H1 (cell line): ENCODE results near the gene INPP5K. TPM values are rescaled to one million over a fixed set of nuclear protein-coding genes. Genes with fewer than 3 reads are reported as not detected.

Source experiments
- CTCF ChIA-PET: fragments of 300-600 bp; sonication (Branson Sonifier 250); formaldehyde crosslinking; loops from one replicate; lab custom pipeline; 2021; ENCODE audit not compliant: partially characterized antibody; lab: Charles Lee
- POLR2A ChIA-PET: fragments of 300-600 bp; sonication (Branson Sonifier 250); formaldehyde crosslinking; loops from one replicate; lab custom pipeline; 2021; ENCODE audit warnings: inconsistent platforms; ENCODE audit not compliant: partially characterized antibody; lab: Charles Lee
- DNase-seq, 2 experiments: peaks; one replicate each; pipeline versions ENCODE4 v3.0.0 to v3.0.0-alpha.2; 2010 to 2022; ENCODE audit warnings: low spot score in 2 of 2, low read depth in 1 of 2, mixed read lengths in 1 of 2
- FAIRE-seq: peaks from 2 replicates; lab custom pipeline; 2011; peaks lifted over from hg19 to GRCh38; lab: Jason Lieb, UNC
- H2AFZ ChIP-seq: 2 replicates; pipeline ENCODE4 v1.8.1; 2012; ENCODE audit warnings: low read length, inconsistent platforms
- H2AK5ac ChIP-seq: 2 replicates; pipeline ENCODE4 v1.6.1; 2013; ENCODE audit warnings: low read depth, low read length
- H2BK120ac ChIP-seq: replicated peaks from 2 replicates; pipeline ENCODE3; 2013; ENCODE audit warnings: low read depth, low read length, inconsistent platforms
- H2BK12ac ChIP-seq: 2 replicates; pipeline ENCODE4 v1.6.1; 2013; ENCODE audit warnings: low read depth, low read length
- H2BK15ac ChIP-seq: 2 replicates; pipeline ENCODE4 v1.6.1; 2013; ENCODE audit warnings: low read length
- H2BK20ac ChIP-seq: 2 replicates; pipeline ENCODE4 v1.6.1; 2013; ENCODE audit warnings: low read length
- H2BK5ac ChIP-seq: 2 replicates; pipeline ENCODE4 v1.6.1; 2013; ENCODE audit warnings: low read depth, low read length
- H3K14ac ChIP-seq: 2 replicates; pipeline ENCODE4 v1.6.1; 2013; ENCODE audit warnings: inconsistent platforms; ENCODE audit not compliant: insufficient read length
- H3K18ac ChIP-seq: 2 replicates; pipeline ENCODE4 v1.6.1; 2013; ENCODE audit warnings: low read length; ENCODE audit errors: extremely low read depth
- H3K23ac ChIP-seq: 2 replicates; pipeline ENCODE4 v1.6.1; 2013; ENCODE audit warnings: inconsistent platforms; ENCODE audit not compliant: insufficient read length
- H3K23me2 ChIP-seq: 2 replicates; pipeline ENCODE4 v1.6.1; 2013; ENCODE audit warnings: low read depth, low read length
- H3K27ac ChIP-seq: 2 replicates; pipeline ENCODE4 v1.6.1; 2011; ENCODE audit warnings: low read depth, low read length, inconsistent platforms
- H3K27me3 ChIP-seq, 4 experiments: replicated peaks in 1 of 4; 1 replicate in 1 of 4; 2 replicates in 3 of 4; pipeline versions ENCODE4 v1.6.1 to v1.8.1; 2011 to 2013; ENCODE audit warnings: low read length in 3 of 4, mild to moderate bottlenecking in 3 of 4, inconsistent platforms in 2 of 4, mixed read lengths in 2 of 4, moderate library complexity in 1 of 4; ENCODE audit not compliant: control insufficient read depth in 3 of 4, insufficient read depth in 3 of 4; ENCODE audit errors: extremely low read depth in 1 of 4
- H3K36me3 ChIP-seq, 4 experiments: 2 replicates each; pipeline versions ENCODE4 v1.6.1 to v1.8.1; 2011 to 2013; ENCODE audit warnings: mild to moderate bottlenecking in 4 of 4, low read length in 3 of 4, moderate library complexity in 2 of 4, control low read depth in 1 of 4, inconsistent platforms in 1 of 4; ENCODE audit not compliant: insufficient read depth in 4 of 4, control insufficient read depth in 2 of 4
- H3K4ac ChIP-seq: replicated peaks from 2 replicates; pipeline ENCODE3; 2013; ENCODE audit warnings: low read length, low read depth, mixed read lengths, inconsistent platforms; ENCODE audit not compliant: insufficient read length
- H3K4me1 ChIP-seq, 4 experiments: replicated peaks in 1 of 4; 1 replicate in 1 of 4; 2 replicates in 3 of 4; pipeline versions ENCODE4 v1.6.1 to v1.8.1; 2011 to 2013; ENCODE audit warnings: low read length in 3 of 4, inconsistent platforms in 2 of 4, mixed read lengths in 1 of 4; ENCODE audit not compliant: insufficient read depth in 4 of 4, control insufficient read depth in 3 of 4
- H3K4me2 ChIP-seq, 2 experiments: 2 replicates each; pipeline versions ENCODE4 v1.6.1 to v1.8.1; 2011 to 2013; ENCODE audit warnings: low read depth in 2 of 2, low read length in 2 of 2, control low read depth in 1 of 2, inconsistent platforms in 1 of 2, mild to moderate bottlenecking in 1 of 2; ENCODE audit not compliant: insufficient read depth in 1 of 2
- H3K4me3 ChIP-seq, 4 experiments: fragments of 200-600, 300-600 bp in 1 of 4; sonication (generic), shearing (Covaris generic), sonication (Bioruptor Twin) in 1 of 4; 2 replicates each; pipeline versions ENCODE4 v1.5.1 to v1.8.1; 2011 to 2016; ENCODE audit warnings: low read length in 4 of 4, low read depth in 3 of 4, control low read depth in 2 of 4, inconsistent platforms in 2 of 4, mild to moderate bottlenecking in 2 of 4, mixed read lengths in 1 of 4, moderate library complexity in 1 of 4; ENCODE audit not compliant: insufficient read depth in 2 of 4; ENCODE audit errors: extremely low read depth in 1 of 4
- H3K56ac ChIP-seq: replicated peaks from 2 replicates; pipeline ENCODE3; 2013; ENCODE audit warnings: low read depth, mild to moderate bottlenecking, mixed read lengths, low read length, inconsistent platforms; ENCODE audit not compliant: insufficient read length
- H3K79me1 ChIP-seq: 2 replicates; pipeline ENCODE4 v1.6.1; 2013; ENCODE audit warnings: low read depth, low read length, control low read depth
- H3K79me2 ChIP-seq, 2 experiments: 2 replicates each; pipeline versions ENCODE4 v1.6.1 to v1.8.1; 2012 to 2013; ENCODE audit warnings: low read length in 2 of 2, mild to moderate bottlenecking in 2 of 2, inconsistent platforms in 1 of 2; ENCODE audit not compliant: insufficient read depth in 2 of 2, control insufficient read depth in 1 of 2
- H3K9ac ChIP-seq, 4 experiments: replicated peaks in 1 of 4; 1 replicate in 1 of 4; 2 replicates in 3 of 4; pipeline versions ENCODE4 v1.6.1 to v1.8.1; 2011 to 2013; ENCODE audit warnings: low read depth in 3 of 4, low read length in 3 of 4, control low read depth in 2 of 4, mild to moderate bottlenecking in 2 of 4, moderate library complexity in 2 of 4, inconsistent platforms in 1 of 4; ENCODE audit errors: extremely low read depth in 1 of 4
- H3K9me3 ChIP-seq, 2 experiments: 2 replicates each; pipeline versions ENCODE4 v1.6.1 to v1.8.1; 2012 to 2013; ENCODE audit warnings: mild to moderate bottlenecking in 2 of 2, moderate library complexity in 2 of 2, control low read depth in 1 of 2, inconsistent platforms in 1 of 2, low read depth in 1 of 2, low read length in 1 of 2, mixed read lengths in 1 of 2; ENCODE audit not compliant: insufficient read depth in 2 of 2
- H4K20me1 ChIP-seq, 2 experiments: replicated peaks in 1 of 2; 2 replicates each; pipeline versions ENCODE3 to v1.8.1; 2011 to 2013; ENCODE audit warnings: inconsistent platforms in 2 of 2, low read length in 2 of 2, mild to moderate bottlenecking in 1 of 2; ENCODE audit not compliant: insufficient read depth in 2 of 2, control insufficient read depth in 1 of 2
- H4K5ac ChIP-seq: 2 replicates; pipeline ENCODE4 v1.6.1; 2013; ENCODE audit warnings: low read length, low read depth, mixed read lengths, inconsistent platforms; ENCODE audit not compliant: insufficient read length
- H4K8ac ChIP-seq: 2 replicates; pipeline ENCODE4 v1.8.0; 2013; ENCODE audit warnings: mild to moderate bottlenecking, moderate library complexity, low read length, inconsistent platforms; ENCODE audit not compliant: insufficient read depth; ENCODE audit errors: extremely low read depth
- H4K91ac ChIP-seq: replicated peaks from 2 replicates; pipeline ENCODE3; 2013; ENCODE audit warnings: low read length, mixed read lengths, inconsistent platforms; ENCODE audit not compliant: insufficient read length
- BRCA1 ChIP-seq: IDR thresholded peaks from 2 replicates; pipeline ENCODE4 v1.6.1; 2012; ENCODE audit warnings: low read depth, low read length, improper control_type of control experiment
- CHD1 ChIP-seq: IDR thresholded peaks from 2 replicates; pipeline ENCODE4 v1.6.1; 2012; ENCODE audit warnings: low read depth, low read length, improper control_type of control experiment
- E2F6 ChIP-seq: IDR thresholded peaks from 2 replicates; pipeline ENCODE4 v1.6.1; 2012; ENCODE audit warnings: inconsistent platforms
- EP300 ChIP-seq, 2 experiments: IDR thresholded peaks; 1 replicate in 1 of 2; 2 replicates in 1 of 2; pipeline ENCODE4 v1.6.1; 2011 to 2012; ENCODE audit warnings: low read depth in 2 of 2, low read length in 2 of 2, mild to moderate bottlenecking in 2 of 2, borderline replicate concordance in 1 of 2, inconsistent platforms in 1 of 2, moderate library complexity in 1 of 2
- EZH2 ChIP-seq: fragments of 200-600 bp; sonication (generic); IDR thresholded peaks from 2 replicates; pipeline ENCODE4 v1.7.1; 2012; ENCODE audit warnings: low read depth, mild to moderate bottlenecking, moderate library complexity, low read length, inconsistent platforms; ENCODE audit not compliant: severe bottlenecking
- FOSL1 ChIP-seq: IDR thresholded peaks from 2 replicates; pipeline ENCODE4 v1.6.1; 2011; ENCODE audit warnings: mild to moderate bottlenecking, low read depth, low read length, moderate library complexity; ENCODE audit not compliant: insufficient read depth
- GABPA ChIP-seq: IDR thresholded peaks from 2 replicates; pipeline ENCODE4 v1.6.1; 2011; ENCODE audit warnings: mild to moderate bottlenecking, low read length, moderate library complexity, borderline replicate concordance; ENCODE audit not compliant: insufficient read depth
- KDM4A ChIP-seq: IDR thresholded peaks from one replicate; pipeline ENCODE4 v1.7.1; 2012; ENCODE audit warnings: low read depth, mild to moderate bottlenecking, moderate library complexity, low read length, inconsistent platforms; ENCODE audit not compliant: severe bottlenecking
- RFX5 ChIP-seq: IDR thresholded peaks from 2 replicates; pipeline ENCODE4 v1.6.1; 2011; ENCODE audit warnings: low read depth, low read length, improper control_type of control experiment, borderline replicate concordance
- SIRT6 ChIP-seq: IDR thresholded peaks from one replicate; pipeline ENCODE4 v1.7.1; 2012; ENCODE audit warnings: low read length, inconsistent platforms
- SP1 ChIP-seq: IDR thresholded peaks from 2 replicates; pipeline ENCODE4 v1.6.1; 2011; ENCODE audit warnings: low read depth, low read length
- TAF1 ChIP-seq: IDR thresholded peaks from 2 replicates; pipeline ENCODE4 v1.6.1; 2011; ENCODE audit warnings: mild to moderate bottlenecking, low read depth, low read length
- TCF12 ChIP-seq: IDR thresholded peaks from 2 replicates; pipeline ENCODE4 v1.6.1; 2011; ENCODE audit warnings: low read depth, mild to moderate bottlenecking, low read length
- WGBS, 2 experiments: shearing (Covaris generic) in 1 of 2; methylation state at CpG; one replicate each; pipeline versions ENCODE4 v1.1.6 to v1.1.7; 2013 to 2015; ENCODE audit warnings: low lambda C conversion rate in 2 of 2, mixed read lengths in 2 of 2, inconsistent platforms in 1 of 2, low coverage in 1 of 2, missing lambda C conversion rate in 1 of 2; ENCODE audit not compliant: insufficient replicate concordance in 2 of 2, insufficient coverage in 1 of 2, insufficient read length in 1 of 2; ENCODE audit errors: extremely low coverage in 1 of 2, missing lambda C conversion rate in 1 of 2; 5-methylcytosine and 5-hydroxymethylcytosine counted together
- polyA plus RNA-seq, 7 experiments: library from polyadenylated mRNA; depleted of rRNA in 3 of 7; stranded (reverse) in 5 of 7; unstranded in 2 of 7; fragments of >200 nt in 5 of 7; fragments of 200-250 nt in 2 of 7; gene quantifications; 1 replicate in 5 of 7; 2 replicates in 1 of 7; 4 replicates in 1 of 7; pipeline versions ENCODE4 v1.2.1 to v1.2.3, GENCODE V29; 2011 to 2013; ENCODE audit warnings: missing spikeins in 2 of 7, mixed read lengths in 2 of 7
- total RNA-seq: library from RNA; stranded (reverse); fragmentation: NEBNext Ultra II Directional; extraction: Animal tissue kit (Norgen Biotek cat#: 25700); gene quantifications from 2 replicates; pipeline ENCODE4 v1.2.1, GENCODE V29; 2021

INPP5K gene
- total and polyA plus RNA-seq, 2 of the 8 experiments (the other 6 are each of a cell fraction or from before 2014, with no cell fraction given), result 21.0 to 24.1 TPM

GRCh38 chr17:1460233-1460632 is 56.2 kb downstream of the INPP5K start:
- DNase-seq (no peak), FAIRE-seq (no peak)
- Histone ChIP-seq H3K27ac (no peak overlapping the region), H3K27me3 (no peaks in the 10 kb centered on the region), H3K4me2 (no peak overlapping the region), H3K18ac (no peak overlapping the region), H3K23ac (no peak overlapping the region), H4K5ac (no peak overlapping the region), H2BK12ac (no peak overlapping the region), H2BK15ac (no peak overlapping the region), H2AFZ (no peak overlapping the region), H3K4ac (no peak overlapping the region), H4K91ac (no peak overlapping the region), H2BK5ac (no peak overlapping the region), H2BK120ac (no peak overlapping the region), H3K79me1 (no peaks in the 10 kb centered on the region; the same call in 1 of the 2 replicates), H4K20me1 (no peaks in the 10 kb centered on the region), H3K9me3 (no peaks in the 10 kb centered on the region), H3K56ac (no peak overlapping the region), H3K23me2 (peaks cover 2% of the 10 kb centered on the region; the same call in 1 of the 2 replicates), H3K79me2 (peaks cover 4 to 7% of the 10 kb centered on the region in 2 experiments), H2BK20ac (no peak overlapping the region), H2AK5ac (no peak overlapping the region), H3K4me1 (peaks cover 0 to 2% (median 0%) of the 10 kb centered on the region in 4 experiments; a peak in 1 of 7 replicates), H3K9ac (no peak overlapping the region), H4K8ac (no peak overlapping the region), H3K14ac (no peak overlapping the region), H3K4me3 (no peak overlapping the region), H3K36me3 (no peaks in the 10 kb centered on the region)
- WGBS, 2 experiments, result 94% methylated on average over 6 of the region's 6 CpGs; no CpG with 5 or more reads in 1 of the 2 experiments
- ChIA-PET POLR2A (interaction anchor here (0.8 to 1.9 kb wide), 8 partner anchors 8 to 62 kb away, joined by 3 to 7 read pairs (median 5); partner anchors contain the start of gene YWHAE), CTCF (interaction anchor here (0.6 to 1.2 kb wide), 5 partner anchors 13 to 127 kb away, joined by 3 to 4 read pairs (median 4); no protein-coding TSS in a partner anchor)
- TF ChIP-seq EP300 (IDR thresholded peaks at IDR 0.05; ENCODE audit: borderline replicate concordance in 1 of 2, low read depth in 2 of 2, low read length in 2 of 2) (no peak), SP1 (no peak), KDM4A (no peak), E2F6 (no peak), TAF1 (no peak), GABPA (no peak), EZH2 (no peak), CHD1 (no peak), BRCA1 (no peak), FOSL1 (no peak), SIRT6 (no peak), RFX5 (no peak), TCF12 (no peak)
